Measurements from ENCODE around the gene BNIP5.
A peak's percentile ranks its signal among the peaks of the same experiment; 100 is the strongest.

The BNIP5 gene

GRCh38 chr6:36317623-36318022 lies 19.1 kb downstream of the BNIP5 start:
- POLR2A ChIA-PET = no interaction called here
- no peak for DNase-seq (ENCODE audit: extremely low spot score)
- CTCF ChIA-PET = interaction anchor here (0.6 to 2.5 kb wide), 10 partner anchors 9 to 101 kb away, joined by 3 to 16 read pairs (median 4); no protein-coding TSS in a partner anchor
- no peak for TF ChIP-seq CTCF (IDR thresholded peaks at IDR 0.05; ENCODE audit: control extremely low read depth, extremely low read depth, low read depth, missing control alignments)

GRCh38 chr6:36315921-36316320 lies 20.8 kb downstream of the BNIP5 start:
- ChIA-PET CTCF (interaction anchor here (1.1 to 2.3 kb wide), 6 partner anchors 8 to 25 kb away, joined by 3 to 10 read pairs (median 6); no protein-coding TSS in a partner anchor), POLR2A (no interaction called here)
- no peak for TF ChIP-seq CTCF (IDR thresholded peaks at IDR 0.05; ENCODE audit: control extremely low read depth, extremely low read depth, low read depth, missing control alignments)
- DNase-seq (ENCODE audit: extremely low spot score) = no peak

- no peak for TF ChIP-seq CTCF (IDR thresholded peaks at IDR 0.05; ENCODE audit: control extremely low read depth, extremely low read depth, low read depth, missing control alignments)
- ChIA-PET POLR2A (no interaction called here), CTCF (interaction anchor here (1.4 to 1.9 kb wide), 2 partner anchors 12 to 27 kb away, joined by 3 to 10 read pairs; no protein-coding TSS in a partner anchor)
- no peak for DNase-seq (ENCODE audit: extremely low spot score)
These were observed 22.3 kb downstream of the BNIP5 start for GRCh38 chr6:36314221-36315014.

GRCh38 chr6:36313649-36313936 lies 23.1 kb downstream of the BNIP5 start:
- POLR2A ChIA-PET = no interaction called here
- CTCF ChIA-PET = interaction anchor here (1.2 to 3.8 kb wide), 4 partner anchors 11 to 21 kb away, joined by 3 to 28 read pairs (median 4); no protein-coding TSS in a partner anchor
- TF ChIP-seq CTCF (IDR thresholded peaks at IDR 0.05; ENCODE audit: control extremely low read depth, extremely low read depth, low read depth, missing control alignments) = no peak
- DNase-seq (ENCODE audit: extremely low spot score) = no peak

GRCh38 chr6:36312854-36313648 lies 23.6 kb downstream of the BNIP5 start:
- no peak for TF ChIP-seq CTCF (IDR thresholded peaks at IDR 0.05; ENCODE audit: control extremely low read depth, extremely low read depth, low read depth, missing control alignments)
- CTCF ChIA-PET = interaction anchor here (0.8 to 14.2 kb wide), 6 partner anchors 11 to 47 kb away, joined by 3 to 227 read pairs (median 6); no protein-coding TSS in a partner anchor
- DNase-seq (ENCODE audit: extremely low spot score) = peak; percentile 55
- POLR2A ChIA-PET = no interaction called here

- ChIA-PET CTCF (interaction anchor here (0.8 to 14.2 kb wide), 7 partner anchors 7 to 415 kb away, joined by 3 to 227 read pairs (median 3); no protein-coding TSS in a partner anchor), POLR2A (interaction anchor here (0.6 kb wide), 1 partner anchor 373 kb away, joined by 12 read pairs; no protein-coding TSS in a partner anchor)
- no peak for DNase-seq (ENCODE audit: extremely low spot score)
- no peak for TF ChIP-seq CTCF (IDR thresholded peaks at IDR 0.05; ENCODE audit: control extremely low read depth, extremely low read depth, low read depth, missing control alignments)
These were observed 26.8 kb downstream of the BNIP5 start for GRCh38 chr6:36309900-36310299.
